Gastrocnemius medialis (tissue), 4 donors: Measurements from ENCODE around the gene ITIH3.

Source experiments
- POLR2A ChIP-seq, 2 donors: fragments of 450-650 bp; IDR thresholded peaks; one replicate each; pipeline ENCODE4 v1.6.1; 2017; ENCODE audit warnings: antibody characterized with exemption in 2 of 2, mild to moderate bottlenecking in 2 of 2, moderate library complexity in 2 of 2
- TF ChIP-seq, protein P1 (sequence below), 5 experiments: fragments of 450-650 bp in 3 of 5; fragments of 200-600 bp in 2 of 5; sonication (generic) in 2 of 5; IDR thresholded peaks in 4 of 5; conservative IDR thresholded peaks in 1 of 5; 1 replicate in 4 of 5; 2 replicates in 1 of 5; pipeline ENCODE4 v1.5.1; 2016 to 2019; ENCODE audit warnings: antibody characterized with exemption in 5 of 5, mild to moderate bottlenecking in 3 of 5, moderate library complexity in 3 of 5

DNA sequence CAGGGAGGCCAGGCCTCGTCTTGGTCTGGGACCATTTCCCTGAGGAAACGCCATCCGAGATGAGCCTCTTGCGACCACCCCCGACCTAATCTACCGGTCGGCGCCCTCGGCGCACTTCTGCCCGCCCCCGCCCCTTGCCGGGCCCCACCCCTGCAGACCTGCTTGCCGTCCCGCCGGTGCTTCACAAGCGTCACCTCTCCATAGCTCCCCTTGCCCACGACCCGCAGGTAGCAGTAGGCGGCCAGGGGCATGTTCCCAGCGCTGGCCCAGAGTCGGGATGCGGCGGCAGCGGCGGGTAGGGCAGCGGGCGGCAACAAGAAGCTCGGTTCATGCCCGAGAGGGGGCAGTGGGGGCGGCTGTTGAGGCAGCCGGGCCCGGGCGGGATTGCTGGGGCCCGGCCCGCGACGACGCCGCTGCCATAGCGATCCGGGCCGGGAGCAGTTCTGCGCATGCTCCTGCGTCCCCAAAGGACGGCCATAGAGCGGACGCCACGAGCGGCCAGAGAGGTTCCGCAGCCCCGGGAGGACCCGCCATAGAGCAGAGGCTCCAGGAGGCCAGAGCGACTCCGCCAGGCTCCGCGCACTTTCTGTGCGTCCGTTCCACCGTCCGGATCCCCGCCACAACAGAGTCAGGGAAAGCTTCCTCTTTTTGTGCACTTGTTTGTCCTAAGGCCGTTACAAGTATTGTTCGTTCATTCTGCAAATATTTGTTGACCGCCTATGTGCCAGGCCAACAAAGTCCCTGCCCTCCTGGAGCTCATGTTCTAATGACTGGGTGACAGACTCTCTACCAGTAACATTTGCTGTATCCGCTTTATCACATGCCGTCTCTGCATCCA lies 23.9 kb upstream of the ITIH3 start, which contains the start of gene NEK4:
- TF ChIP-seq, protein P1, sequence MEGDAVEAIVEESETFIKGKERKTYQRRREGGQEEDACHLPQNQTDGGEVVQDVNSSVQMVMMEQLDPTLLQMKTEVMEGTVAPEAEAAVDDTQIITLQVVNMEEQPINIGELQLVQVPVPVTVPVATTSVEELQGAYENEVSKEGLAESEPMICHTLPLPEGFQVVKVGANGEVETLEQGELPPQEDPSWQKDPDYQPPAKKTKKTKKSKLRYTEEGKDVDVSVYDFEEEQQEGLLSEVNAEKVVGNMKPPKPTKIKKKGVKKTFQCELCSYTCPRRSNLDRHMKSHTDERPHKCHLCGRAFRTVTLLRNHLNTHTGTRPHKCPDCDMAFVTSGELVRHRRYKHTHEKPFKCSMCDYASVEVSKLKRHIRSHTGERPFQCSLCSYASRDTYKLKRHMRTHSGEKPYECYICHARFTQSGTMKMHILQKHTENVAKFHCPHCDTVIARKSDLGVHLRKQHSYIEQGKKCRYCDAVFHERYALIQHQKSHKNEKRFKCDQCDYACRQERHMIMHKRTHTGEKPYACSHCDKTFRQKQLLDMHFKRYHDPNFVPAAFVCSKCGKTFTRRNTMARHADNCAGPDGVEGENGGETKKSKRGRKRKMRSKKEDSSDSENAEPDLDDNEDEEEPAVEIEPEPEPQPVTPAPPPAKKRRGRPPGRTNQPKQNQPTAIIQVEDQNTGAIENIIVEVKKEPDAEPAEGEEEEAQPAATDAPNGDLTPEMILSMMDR (IDR thresholded peaks at IDR 0.05 in 4 of 5, conservative IDR thresholded peaks at IDR 0.05 in 1 of 5) = no peak
- TF ChIP-seq POLR2A (IDR thresholded peaks at IDR 0.05) = peak; percentile 52 to 75
